K562 (cell line): ENCODE data around the gene EFCAB9. TPM values are rescaled to one million over a fixed set of nuclear protein-coding genes. Genes with fewer than 3 reads are reported as not detected.

Source experiments
- ATAC-seq: fragments of 200-7000 bp; cut with Tn5 transposase; 3 replicates; pipeline ENCODE4 v1.9.1; 2020; ENCODE audit warnings: moderate library complexity
- BruUV-seq: library from RNA; stranded (reverse); fragments of 400-500 nt; replicated peaks from 2 replicates; lab custom pipeline; 2021; lab: Mats Ljungman, UMichigan
- CTCF ChIA-PET: fragments of 300-600 bp; formaldehyde crosslinking; extraction: SDS; loops from one replicate; lab custom pipeline; 2021; ENCODE audit warnings: low intra/inter-chr PET ratio; lab: Yijun Ruan, JAX
- POLR2A ChIA-PET: fragments of 300-600, 350-650 bp; sonication (Branson Sonifier 250); formaldehyde crosslinking; extraction: SDS; loops from one replicate; lab custom pipeline; 2021; ENCODE audit warnings: antibody characterized with exemption, inconsistent platforms; lab: Yijun Ruan, JAX
- DNase-seq, 4 experiments: peaks; one replicate each; pipeline versions ENCODE4 v3.0.0 to v3.0.0-alpha.2; 2011 to 2018; ENCODE audit warnings: low spot score in 3 of 4, mixed read lengths in 3 of 4; ENCODE audit errors: extremely low read depth in 1 of 4
- FAIRE-seq: peaks from 2 replicates; lab custom pipeline; 2011; peaks lifted over from hg19 to GRCh38; lab: Jason Lieb, UNC
- H2AFZ ChIP-seq: 2 replicates; pipeline ENCODE4 v1.6.0; 2011; ENCODE audit warnings: low read depth, low read length, control low read depth, inconsistent platforms
- H3K27ac ChIP-seq: fragments of 200-600 bp; 3 replicates; pipeline ENCODE4 v1.8.0; 2011; ENCODE audit warnings: low read depth, mild to moderate bottlenecking, control low read depth, inconsistent platforms, low read length, moderate library complexity, mixed read lengths; ENCODE audit errors: extremely low read depth
- H3K27me3 ChIP-seq, 2 experiments: fragments of 300-600 bp in 1 of 2; 2 replicates in 1 of 2; 3 replicates in 1 of 2; pipeline versions ENCODE4 v1.6.0 to v1.8.0; 2011; ENCODE audit warnings: inconsistent platforms in 2 of 2, low read length in 2 of 2, mild to moderate bottlenecking in 1 of 2, mixed read lengths in 1 of 2, moderate library complexity in 1 of 2; ENCODE audit not compliant: control insufficient read depth in 2 of 2, insufficient read depth in 2 of 2
- H3K36me3 ChIP-seq: fragments of 300-600 bp; 3 replicates; pipeline ENCODE4 v1.8.0; 2011; ENCODE audit warnings: mild to moderate bottlenecking, low read length, inconsistent platforms; ENCODE audit not compliant: control insufficient read depth, insufficient read depth
- H3K4me1 ChIP-seq, 2 experiments: fragments of 200-600 bp in 1 of 2; replicated peaks in 1 of 2; 2 replicates in 1 of 2; 3 replicates in 1 of 2; pipeline versions ENCODE4 v1.5.1 to v1.8.0; 2011; ENCODE audit warnings: inconsistent platforms in 2 of 2, low read length in 2 of 2, mild to moderate bottlenecking in 1 of 2, mixed read lengths in 1 of 2, moderate library complexity in 1 of 2; ENCODE audit not compliant: control insufficient read depth in 2 of 2, insufficient read depth in 2 of 2
- H3K4me2 ChIP-seq: 2 replicates; pipeline ENCODE4 v1.6.1; 2011; ENCODE audit warnings: low read length, control low read depth, inconsistent platforms, mixed read lengths; ENCODE audit not compliant: insufficient read depth
- H3K4me3 ChIP-seq: fragments of 200-600 bp; sonication (generic), shearing (Covaris generic); 2 replicates; pipeline ENCODE4 v1.5.1; 2016; ENCODE audit warnings: control low read depth, inconsistent platforms
- H3K79me2 ChIP-seq: fragments of 200-600 bp; 3 replicates; pipeline ENCODE4 v1.8.0; 2011; ENCODE audit warnings: low read length, inconsistent platforms; ENCODE audit not compliant: control insufficient read depth, insufficient read depth
- H3K9ac ChIP-seq, 2 experiments: 2 replicates each; pipeline versions ENCODE4 v1.6.0 to v1.6.1; 2011; ENCODE audit warnings: low read depth in 2 of 2, low read length in 2 of 2, control low read depth in 1 of 2, inconsistent platforms in 1 of 2, mild to moderate bottlenecking in 1 of 2, mixed read lengths in 1 of 2; ENCODE audit not compliant: insufficient read depth in 1 of 2
- H3K9me1 ChIP-seq: one replicate; pipeline ENCODE4 v1.6.0; 2011; ENCODE audit warnings: inconsistent platforms, mild to moderate bottlenecking, low read length, moderate library complexity; ENCODE audit not compliant: control insufficient read depth, insufficient read depth
- H3K9me3 ChIP-seq: replicated peaks from 2 replicates; pipeline ENCODE4 v1.5.1; 2011; ENCODE audit warnings: low read depth, low read length, inconsistent platforms; ENCODE audit not compliant: control insufficient read depth, insufficient read depth
- H4K20me1 ChIP-seq: replicated peaks from 2 replicates; pipeline ENCODE4 v1.6.1; 2011; ENCODE audit warnings: low read length, inconsistent platforms, mixed read lengths; ENCODE audit not compliant: control insufficient read depth, insufficient read depth
- ASH1L ChIP-seq: fragments of 450-650 bp; IDR thresholded peaks from 2 replicates; pipeline ENCODE4 v1.6.1; 2018; ENCODE audit warnings: borderline replicate concordance, mild to moderate bottlenecking, low read depth; ENCODE audit not compliant: partially characterized antibody
- CEBPG ChIP-seq, 3 experiments: fragments of 200-800 bp in 1 of 3; sonication (Bioruptor generic) in 1 of 3; sonication (generic) in 1 of 3; formaldehyde crosslinking in 1 of 3; IDR thresholded peaks in 2 of 3; conservative IDR thresholded peaks in 1 of 3; 2 replicates each; pipeline versions ENCODE4 v1.6.1 to v1.8.0; 2016 to 2022; ENCODE audit warnings: missing compliant biosample characterization in 2 of 3, missing genetic modification characterization in 2 of 3, mild to moderate bottlenecking in 1 of 3, missing genetic modification reagents in 1 of 3
- CREB1 ChIP-seq, 2 experiments: sonication (generic) in 1 of 2; formaldehyde crosslinking in 1 of 2; IDR thresholded peaks; 2 replicates each; pipeline versions ENCODE4 v1.6.1 to v1.8.0; 2012 to 2022; ENCODE audit warnings: inconsistent platforms in 1 of 2, mild to moderate bottlenecking in 1 of 2, missing genetic modification reagents in 1 of 2, moderate library complexity in 1 of 2
- GATA2 ChIP-seq: sonication (generic); formaldehyde crosslinking; IDR thresholded peaks from 2 replicates; pipeline ENCODE4 v1.4.0; 2020; ENCODE audit warnings: mild to moderate bottlenecking, missing genetic modification reagents
- KLF1 ChIP-seq: fragments of 450-650 bp; IDR thresholded peaks from 2 replicates; pipeline ENCODE4 v1.6.1; 2016; ENCODE audit warnings: missing genetic modification characterization, missing compliant biosample characterization
- MTA1 ChIP-seq: fragments of 450-650 bp; IDR thresholded peaks from 2 replicates; pipeline ENCODE4 v1.6.1; 2017; ENCODE audit warnings: borderline replicate concordance
- POLR2A ChIP-seq: fragments of 450-650 bp; conservative IDR thresholded peaks from 2 replicates; pipeline ENCODE4 v1.6.1; 2016
- SAFB2 ChIP-seq: fragments of 200-400 bp; formaldehyde crosslinking; IDR thresholded peaks from 2 replicates; pipeline ENCODE4 v1.6.1; 2018; ENCODE audit warnings: borderline replicate concordance, low read length, low read depth, moderate library complexity; ENCODE audit not compliant: severe bottlenecking
- XRCC3 ChIP-seq: fragments of 450-650 bp; IDR thresholded peaks from 2 replicates; pipeline ENCODE4 v1.6.1; 2017; ENCODE audit warnings: mild to moderate bottlenecking, moderate library complexity
- ZNF143 ChIP-seq: sonication (generic); formaldehyde crosslinking; IDR thresholded peaks from 2 replicates; pipeline ENCODE4 v1.9.0; 2022; ENCODE audit warnings: mild to moderate bottlenecking, missing genetic modification reagents
- ZNF217 ChIP-seq: sonication (generic); formaldehyde crosslinking; IDR thresholded peaks from 2 replicates; pipeline ENCODE4 v1.8.0; 2022; ENCODE audit warnings: mild to moderate bottlenecking, missing genetic modification reagents
- ZNF77 ChIP-seq: fragments of 250-450 bp; sonication (Bioruptor Pico); IDR thresholded peaks from 2 replicates; pipeline ENCODE4 v1.5.0; 2020
- WGBS: fragments of 100-300 bp; shearing (Covaris generic); methylation state at CpG from one replicate; pipeline ENCODE4 v1.1.6; 2016; ENCODE audit warnings: low coverage, mixed read lengths; ENCODE audit not compliant: insufficient coverage; ENCODE audit errors: missing lambda C conversion rate; 5-methylcytosine and 5-hydroxymethylcytosine counted together
- in situ Hi-C: fragments of 300-500 bp; cut with MboI; formaldehyde crosslinking; loops from 4 replicates; pipeline ENCODE4 v1.15.0; 2018; ENCODE audit warnings: inconsistent platforms, mixed read lengths
- intact Hi-C: fragments of 100-400 bp; cut with micrococcal nuclease; formaldehyde crosslinking; loops from 2 replicates; pipeline ENCODE4 v1.14.2; 2022
- polyA plus RNA-seq, 8 experiments: library from polyadenylated mRNA; depleted of rRNA in 4 of 8; stranded (reverse) in 5 of 8; unstranded in 3 of 8; fragments of >200 nt; fragmentation: Nextera tagmentation in 2 of 8; fragmentation: Illumina TruSeq in 1 of 8; extraction: Ambion mirVana in 2 of 8; extraction: Trizol in 1 of 8; gene quantifications; 2 replicates each; pipeline versions ENCODE4 v1.2.1 to v1.2.3, GENCODE V29; 2011 to 2014; ENCODE audit warnings: inconsistent platforms in 1 of 8, missing spikeins in 1 of 8
- total RNA-seq, 7 experiments: library from RNA; depleted of rRNA in 6 of 7; stranded (reverse); fragments of >200 nt in 6 of 7; fragmentation: Illumina TruSeq in 2 of 7; extraction: Trizol in 2 of 7; gene quantifications; 2 replicates each; pipeline versions ENCODE4 v1.2.1 to v1.2.3, GENCODE V29; 2011 to 2021; ENCODE audit warnings: low replicate concordance in 1 of 7

Gene EFCAB9
- total and polyA plus RNA-seq, 9 of the 15 experiments (the other 6 are each of a cell fraction or from before 2014, with no cell fraction given): not detected

DNA sequence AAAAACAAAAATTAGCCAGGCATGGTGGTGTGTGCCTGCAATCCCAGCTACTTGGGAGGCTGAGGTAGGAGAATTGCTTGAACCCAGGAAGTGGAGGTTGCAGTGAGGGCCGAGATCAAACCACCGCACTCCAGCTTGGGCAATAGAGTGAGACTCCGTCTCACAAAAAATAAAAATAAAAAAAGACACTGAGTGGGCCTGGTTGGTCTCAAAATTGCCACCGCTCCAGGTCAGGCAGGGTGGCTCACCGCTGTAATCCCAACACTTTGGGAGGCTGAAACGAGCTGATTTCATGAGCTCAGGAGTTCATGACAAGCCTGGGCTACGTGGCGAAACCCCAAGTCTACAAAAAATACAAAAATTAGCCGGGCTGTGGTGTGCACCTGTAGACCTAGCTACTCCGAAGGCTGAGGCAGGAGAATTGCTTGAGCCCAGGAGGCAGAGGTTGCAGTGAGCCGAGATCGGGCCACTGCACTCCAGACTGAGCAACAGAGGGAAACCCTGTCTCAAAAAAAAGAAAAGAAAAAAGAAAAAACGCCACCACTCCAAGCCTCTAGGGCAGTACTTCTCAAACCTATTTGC, 7.8 kb upstream of the EFCAB9 start:
- TF ChIP-seq XRCC3: no peak
- Histone ChIP-seq H3K9me1 (no peaks in the 10 kb centered on the region), H3K27ac (no peak overlapping the region), H3K4me2 (no peak overlapping the region), H3K79me2 (no peaks in the 10 kb centered on the region), H4K20me1 (0 out of 2 replicates have a peak, but pooled peaks cover 3% of the 10 kb centered on the region), H3K9ac (no peak overlapping the region), H3K4me3 (no peak overlapping the region), H2AFZ (no peak overlapping the region), H3K4me1 (peaks cover 7 to 19% of the 10 kb centered on the region in 2 experiments; a peak in 3 of 5 replicates), H3K36me3 (no peaks in the 10 kb centered on the region), H3K27me3 (no peaks in the 10 kb centered on the region), H3K9me3 (no peaks in the 10 kb centered on the region)
- FAIRE-seq (no peak), ATAC-seq (no peak), DNase-seq (no peak)
- POLR2A ChIA-PET: interaction anchor here (0.8 to 1.4 kb wide), 6 partner anchors 7 to 104 kb away, joined by 3 to 4 read pairs (median 3); no protein-coding TSS in a partner anchor
- in situ Hi-C loops: loop anchor here (5.0 kb wide), 1 partner anchor 74 kb away; no protein-coding TSS in a partner anchor
- 76% methylated on average over 13 of the region's 13 CpGs for WGBS
- intact Hi-C loops: loop anchor here (5.0 kb wide), 2 partner anchors 44 to 129 kb away; no protein-coding TSS in a partner anchor
- CTCF ChIA-PET: no interaction called here
- BruUV-seq: no TSS peak

DNA sequence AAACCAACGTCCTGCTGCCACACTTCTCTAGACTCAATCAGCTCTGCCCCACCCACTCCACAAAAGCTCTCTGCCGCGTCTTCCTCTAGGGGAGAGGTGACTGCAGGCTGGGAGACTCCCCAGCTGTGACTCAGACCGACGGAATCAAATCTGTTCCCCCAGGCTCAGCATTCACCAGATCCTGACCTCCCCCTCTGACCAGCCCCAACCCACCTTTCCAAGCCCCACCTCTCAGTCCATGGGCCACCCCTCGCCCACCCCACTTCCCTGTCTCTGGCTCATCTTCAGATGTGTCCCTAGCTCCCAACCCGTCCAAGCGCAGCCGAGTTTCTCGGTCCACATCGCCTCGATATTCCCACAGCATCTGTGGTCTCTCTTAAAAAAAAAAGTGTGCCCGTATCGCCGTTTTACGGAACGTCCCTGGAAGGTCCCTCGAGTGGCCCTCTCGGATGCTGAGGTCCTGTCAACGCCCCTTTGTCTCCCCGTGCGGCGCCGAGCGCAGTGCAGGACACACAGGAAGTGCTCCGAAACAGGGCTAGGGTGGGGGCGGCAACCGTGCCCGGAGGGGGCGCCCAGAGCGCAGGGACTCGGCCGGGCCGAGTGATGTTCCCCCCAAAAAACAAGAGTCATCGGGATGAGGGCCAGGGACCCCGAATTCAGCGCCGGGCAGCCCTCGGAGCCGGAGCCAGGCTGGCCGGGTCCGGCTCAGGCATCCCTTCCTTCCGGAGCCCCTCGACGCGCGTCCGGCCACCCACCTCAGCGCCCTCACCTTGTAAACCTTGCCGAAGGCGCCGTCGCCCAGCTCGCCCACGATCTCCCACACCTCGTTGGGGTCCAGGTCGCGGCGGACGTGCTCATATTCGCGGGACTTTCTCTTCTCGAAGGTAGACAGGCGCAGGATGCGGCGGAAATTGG, 6.6 kb upstream of the EFCAB9 start:
- in situ Hi-C loops (loop anchor here (5.0 kb wide), 1 partner anchor 75 kb away; no protein-coding TSS in a partner anchor), intact Hi-C loops (loop anchor here (1.0 to 5.0 kb wide), 6 partner anchors 45 to 275 kb away; no protein-coding TSS in a partner anchor)
- H3K79me2 ChIP-seq: no peaks in the 10 kb centered on the region
- FAIRE-seq: peak; percentile 80
- H3K27me3 ChIP-seq: no peaks in the 10 kb centered on the region
- H2AFZ ChIP-seq: peak overlapping the region; percentile 99
- peak overlapping the region; percentile 76 to 93 for H3K9ac ChIP-seq
- peak overlapping the region; percentile 92 for H3K4me2 ChIP-seq
- WGBS: under 1% methylated on average over 57 of the region's 66 CpGs
- DNase-seq: peak; percentile 42 to 76 (median 54)
- peaks cover 7 to 19% of the 10 kb centered on the region in 2 experiments; a peak in 3 of 5 replicates for H3K4me1 ChIP-seq
- no peak overlapping the region for H3K27ac ChIP-seq
- H3K9me3 ChIP-seq: no peaks in the 10 kb centered on the region
- 0 out of 2 replicates have a peak, but pooled peaks cover 3% of the 10 kb centered on the region for H4K20me1 ChIP-seq
- ATAC-seq: peak; percentile 53
- no TSS peak for BruUV-seq
- no peaks in the 10 kb centered on the region for H3K36me3 ChIP-seq
- H3K4me3 ChIP-seq: peak overlapping the region; percentile 60
- no peaks in the 10 kb centered on the region for H3K9me1 ChIP-seq
- ChIA-PET POLR2A (interaction anchor here (0.8 to 1.4 kb wide), 9 partner anchors 8 to 105 kb away, joined by 3 to 4 read pairs (median 3); no protein-coding TSS in a partner anchor), CTCF (interaction anchor here (2.4 kb wide), 1 partner anchor 81 kb away, joined by 26 read pairs; no protein-coding TSS in a partner anchor)
- TF ChIP-seq ASH1L (no peak), SAFB2 (no peak), ZNF77 (CRISPR knock-in tag) (no peak), MTA1 (no peak), POLR2A (no peak), KLF1 (tag) (no peak), CREB1 (IDR thresholded peaks at IDR 0.05) (no peak), CREB1 (CRISPR knock-in tag; IDR thresholded peaks at IDR 0.05) (no peak), ZNF143 (CRISPR knock-in tag) (no peak), ZNF217 (no peak), GATA2 (CRISPR knock-in tag) (no peak), CEBPG (CRISPR knock-in tag; IDR thresholded peaks at IDR 0.05) (no peak), CEBPG (tag; conservative IDR thresholded peaks at IDR 0.05 in 1 of 2, IDR thresholded peaks at IDR 0.05 in 1 of 2) (no peak)
